K562 (cell line): Measurements from ENCODE around the gene KRT6C. TPM values are rescaled to one million over a fixed set of nuclear protein-coding genes. Genes with fewer than 3 reads are reported as not detected.

Source experiments
- ATAC-seq: fragments of 200-7000 bp; cut with Tn5 transposase; 3 replicates; pipeline ENCODE4 v1.9.1; 2020; ENCODE audit warnings: moderate library complexity
- BruUV-seq: library from RNA; stranded (reverse); fragments of 400-500 nt; replicated peaks from 2 replicates; lab custom pipeline; 2021; lab: Mats Ljungman, UMichigan
- CTCF ChIA-PET: fragments of 300-600 bp; formaldehyde crosslinking; extraction: SDS; loops from one replicate; lab custom pipeline; 2021; ENCODE audit warnings: low intra/inter-chr PET ratio; lab: Yijun Ruan, JAX
- POLR2A ChIA-PET: fragments of 300-600, 350-650 bp; sonication (Branson Sonifier 250); formaldehyde crosslinking; extraction: SDS; loops from one replicate; lab custom pipeline; 2021; ENCODE audit warnings: antibody characterized with exemption, inconsistent platforms; lab: Yijun Ruan, JAX
- DNase-seq, 4 experiments: peaks; one replicate each; pipeline versions ENCODE4 v3.0.0 to v3.0.0-alpha.2; 2011 to 2018; ENCODE audit warnings: low spot score in 3 of 4, mixed read lengths in 3 of 4; ENCODE audit errors: extremely low read depth in 1 of 4
- FAIRE-seq: peaks from 2 replicates; lab custom pipeline; 2011; peaks lifted over from hg19 to GRCh38; lab: Jason Lieb, UNC
- H2AFZ ChIP-seq: 2 replicates; pipeline ENCODE4 v1.6.0; 2011; ENCODE audit warnings: low read depth, low read length, control low read depth, inconsistent platforms
- H3K27ac ChIP-seq: fragments of 200-600 bp; 3 replicates; pipeline ENCODE4 v1.8.0; 2011; ENCODE audit warnings: low read depth, mild to moderate bottlenecking, control low read depth, inconsistent platforms, low read length, moderate library complexity, mixed read lengths; ENCODE audit errors: extremely low read depth
- H3K27me3 ChIP-seq, 2 experiments: fragments of 300-600 bp in 1 of 2; 2 replicates in 1 of 2; 3 replicates in 1 of 2; pipeline versions ENCODE4 v1.6.0 to v1.8.0; 2011; ENCODE audit warnings: inconsistent platforms in 2 of 2, low read length in 2 of 2, mild to moderate bottlenecking in 1 of 2, mixed read lengths in 1 of 2, moderate library complexity in 1 of 2; ENCODE audit not compliant: control insufficient read depth in 2 of 2, insufficient read depth in 2 of 2
- H3K36me3 ChIP-seq: fragments of 300-600 bp; 3 replicates; pipeline ENCODE4 v1.8.0; 2011; ENCODE audit warnings: mild to moderate bottlenecking, low read length, inconsistent platforms; ENCODE audit not compliant: control insufficient read depth, insufficient read depth
- H3K4me1 ChIP-seq, 2 experiments: fragments of 200-600 bp in 1 of 2; replicated peaks in 1 of 2; 2 replicates in 1 of 2; 3 replicates in 1 of 2; pipeline versions ENCODE4 v1.5.1 to v1.8.0; 2011; ENCODE audit warnings: inconsistent platforms in 2 of 2, low read length in 2 of 2, mild to moderate bottlenecking in 1 of 2, mixed read lengths in 1 of 2, moderate library complexity in 1 of 2; ENCODE audit not compliant: control insufficient read depth in 2 of 2, insufficient read depth in 2 of 2
- H3K4me2 ChIP-seq: 2 replicates; pipeline ENCODE4 v1.6.1; 2011; ENCODE audit warnings: low read length, control low read depth, inconsistent platforms, mixed read lengths; ENCODE audit not compliant: insufficient read depth
- H3K4me3 ChIP-seq: fragments of 200-600 bp; sonication (generic), shearing (Covaris generic); 2 replicates; pipeline ENCODE4 v1.5.1; 2016; ENCODE audit warnings: control low read depth, inconsistent platforms
- H3K79me2 ChIP-seq: fragments of 200-600 bp; 3 replicates; pipeline ENCODE4 v1.8.0; 2011; ENCODE audit warnings: low read length, inconsistent platforms; ENCODE audit not compliant: control insufficient read depth, insufficient read depth
- H3K9ac ChIP-seq, 2 experiments: 2 replicates each; pipeline versions ENCODE4 v1.6.0 to v1.6.1; 2011; ENCODE audit warnings: low read depth in 2 of 2, low read length in 2 of 2, control low read depth in 1 of 2, inconsistent platforms in 1 of 2, mild to moderate bottlenecking in 1 of 2, mixed read lengths in 1 of 2; ENCODE audit not compliant: insufficient read depth in 1 of 2
- H3K9me1 ChIP-seq: one replicate; pipeline ENCODE4 v1.6.0; 2011; ENCODE audit warnings: inconsistent platforms, mild to moderate bottlenecking, low read length, moderate library complexity; ENCODE audit not compliant: control insufficient read depth, insufficient read depth
- H3K9me3 ChIP-seq: replicated peaks from 2 replicates; pipeline ENCODE4 v1.5.1; 2011; ENCODE audit warnings: low read depth, low read length, inconsistent platforms; ENCODE audit not compliant: control insufficient read depth, insufficient read depth
- H4K20me1 ChIP-seq: replicated peaks from 2 replicates; pipeline ENCODE4 v1.6.1; 2011; ENCODE audit warnings: low read length, inconsistent platforms, mixed read lengths; ENCODE audit not compliant: control insufficient read depth, insufficient read depth
- ASH1L ChIP-seq: fragments of 450-650 bp; IDR thresholded peaks from 2 replicates; pipeline ENCODE4 v1.6.1; 2018; ENCODE audit warnings: borderline replicate concordance, mild to moderate bottlenecking, low read depth; ENCODE audit not compliant: partially characterized antibody
- CBX2 ChIP-seq: fragments of 200-600 bp; sonication (generic); IDR thresholded peaks from one replicate; pipeline ENCODE4 v1.6.1; 2012; ENCODE audit warnings: mild to moderate bottlenecking, low read length, inconsistent platforms; ENCODE audit not compliant: insufficient read depth, poor library complexity, severe bottlenecking
- KLF16 ChIP-seq: IDR thresholded peaks from 2 replicates; pipeline ENCODE4 v1.6.1; 2016; ENCODE audit warnings: antibody characterized with exemption
- LARP7 ChIP-seq: fragments of 450-650 bp; IDR thresholded peaks from 2 replicates; pipeline ENCODE4 v1.6.1; 2016
- MLX ChIP-seq, 2 experiments: fragments of 450-650 bp in 1 of 2; sonication (generic) in 1 of 2; formaldehyde crosslinking; conservative IDR thresholded peaks; 2 replicates each; pipeline versions ENCODE4 v1.4.0 to v1.8.1; 2020 to 2022; ENCODE audit warnings: mild to moderate bottlenecking in 1 of 2, missing genetic modification reagents in 1 of 2
- THRB ChIP-seq: fragments of 450-650 bp; formaldehyde crosslinking; conservative IDR thresholded peaks from 2 replicates; pipeline ENCODE4 v1.4.0; 2022; ENCODE audit warnings: mild to moderate bottlenecking, missing genetic modification characterization
- ZBTB17 ChIP-seq: fragments of 450-650 bp; formaldehyde crosslinking; IDR thresholded peaks from 2 replicates; pipeline ENCODE4 v1.4.0; 2020; ENCODE audit warnings: mild to moderate bottlenecking
- ZNF347 ChIP-seq: fragments of 450-650 bp; formaldehyde crosslinking; IDR thresholded peaks from 2 replicates; pipeline ENCODE4 v1.4.0; 2020; ENCODE audit warnings: low read depth, mild to moderate bottlenecking, moderate library complexity
- ZNF717 ChIP-seq: fragments of 250-450 bp; sonication (Bioruptor Pico); IDR thresholded peaks from 2 replicates; pipeline ENCODE4 v1.5.0; 2021
- WGBS: fragments of 100-300 bp; shearing (Covaris generic); methylation state at CpG from one replicate; pipeline ENCODE4 v1.1.6; 2016; ENCODE audit warnings: low coverage, mixed read lengths; ENCODE audit not compliant: insufficient coverage; ENCODE audit errors: missing lambda C conversion rate; 5-methylcytosine and 5-hydroxymethylcytosine counted together
- in situ Hi-C: fragments of 300-500 bp; cut with MboI; formaldehyde crosslinking; loops from 4 replicates; pipeline ENCODE4 v1.15.0; 2018; ENCODE audit warnings: inconsistent platforms, mixed read lengths
- intact Hi-C: fragments of 100-400 bp; cut with micrococcal nuclease; formaldehyde crosslinking; loops from 2 replicates; pipeline ENCODE4 v1.14.2; 2022
- polyA plus RNA-seq, 8 experiments: library from polyadenylated mRNA; depleted of rRNA in 4 of 8; stranded (reverse) in 5 of 8; unstranded in 3 of 8; fragments of >200 nt; fragmentation: Nextera tagmentation in 2 of 8; fragmentation: Illumina TruSeq in 1 of 8; extraction: Ambion mirVana in 2 of 8; extraction: Trizol in 1 of 8; gene quantifications; 2 replicates each; pipeline versions ENCODE4 v1.2.1 to v1.2.3, GENCODE V29; 2011 to 2014; ENCODE audit warnings: inconsistent platforms in 1 of 8, missing spikeins in 1 of 8
- total RNA-seq, 7 experiments: library from RNA; depleted of rRNA in 6 of 7; stranded (reverse); fragments of >200 nt in 6 of 7; fragmentation: Illumina TruSeq in 2 of 7; extraction: Trizol in 2 of 7; gene quantifications; 2 replicates each; pipeline versions ENCODE4 v1.2.1 to v1.2.3, GENCODE V29; 2011 to 2021; ENCODE audit warnings: low replicate concordance in 1 of 7

KRT6C gene
- total and polyA plus RNA-seq, 9 of the 15 experiments (the other 6 are each of a cell fraction or from before 2014, with no cell fraction given), result not detected

- no peak overlapping the region for H3K27ac ChIP-seq
- H3K27me3 ChIP-seq, result peaks cover 0 to 45% of the 10 kb centered on the region in 2 experiments; a peak in 3 of 5 replicates
Observed at GRCh38 chr12:52426034-52426433, 47.6 kb downstream of the KRT6C start.

More at GRCh38 chr12:52426034-52426433, 47.6 kb downstream of the KRT6C start:
- no peak for TF ChIP-seq LARP7
- TF ChIP-seq CBX2, result no peak
- no peak for TF ChIP-seq MLX (CRISPR knock-in tag; conservative IDR thresholded peaks at IDR 0.05)
- TF ChIP-seq ZNF347 (CRISPR knock-in tag), result no peak
- no peak for TF ChIP-seq ZNF717 (CRISPR knock-in tag)
- TF ChIP-seq THRB (CRISPR knock-in tag), result no peak
- TF ChIP-seq ASH1L, result no peak
- TF ChIP-seq KLF16, result no peak
- TF ChIP-seq ZBTB17, result no peak
- in situ Hi-C loops (loop anchor here (10.0 kb wide), 1 partner anchor 759 kb away; the partner anchor contains the start of genes CSAD and ZNF740), intact Hi-C loops (no loop called here)
- no TSS peak for BruUV-seq
- no peaks in the 10 kb centered on the region for H3K79me2 ChIP-seq
- CTCF ChIA-PET, result no interaction called here
- no peaks in the 10 kb centered on the region for H3K9me1 ChIP-seq
- ATAC-seq (no peak), FAIRE-seq (no peak), DNase-seq (no peak)
- H3K4me2 ChIP-seq, result no peak overlapping the region
- H3K9me3 ChIP-seq, result no peaks in the 10 kb centered on the region
- H2AFZ ChIP-seq, result no peak overlapping the region
- no peak overlapping the region for H3K9ac ChIP-seq
- H4K20me1 ChIP-seq, result no peaks in the 10 kb centered on the region; the same call in 1 of the 2 replicates
- H3K4me1 ChIP-seq, result no peaks in the 10 kb centered on the region
- no peak overlapping the region for H3K4me3 ChIP-seq
- POLR2A ChIA-PET, result interaction anchor here (1.1 kb wide), 1 partner anchor 13 kb away, joined by 4 read pairs; no protein-coding TSS in a partner anchor
- H3K36me3 ChIP-seq, result no peaks in the 10 kb centered on the region
- 2% methylated on average over 2 of the region's 2 CpGs for WGBS
